Spleen (tissue), 7 donors: Measurements from ENCODE around the gene RAB15.

Experiments used
- CTCF ChIP-seq, 11 experiments: fragments of 200-600 bp in 7 of 11; fragments of 450-650 bp in 4 of 11; sonication (generic) in 4 of 11; IDR thresholded peaks in 8 of 11; conservative IDR thresholded peaks in 3 of 11; 1 replicate in 7 of 11; 2 replicates in 4 of 11; pipeline versions ENCODE4 v1.4.0 to v1.8.0; 2016 to 2021; ENCODE audit warnings: antibody characterized with exemption in 11 of 11, inconsistent platforms in 4 of 11, mild to moderate bottlenecking in 1 of 11
- POLR2A ChIP-seq, 3 donors: fragments of 450-650 bp; IDR thresholded peaks; one replicate each; pipeline ENCODE4 v1.5.1; 2017; ENCODE audit warnings: antibody characterized with exemption in 3 of 3, mild to moderate bottlenecking in 1 of 3
- POLR2AphosphoS5 ChIP-seq, 3 donors: sonication (generic); formaldehyde crosslinking; IDR thresholded peaks; one replicate each; pipeline ENCODE4 v1.5.1; 2017; ENCODE audit warnings: antibody characterized with exemption in 3 of 3
- donor health status: DM: no; HTN: no; CAD: no; lungs with moderate emphysema.
- donor health status: DM: no; HTN: no; CAD: no.
- donor health status: DM: no; HTN: no; CAD: no.

- TF ChIP-seq POLR2AphosphoS5 (IDR thresholded peaks at IDR 0.05) (no peak), POLR2A (IDR thresholded peaks at IDR 0.05) (no peak), CTCF (IDR thresholded peaks at IDR 0.05 in 8 of 11, conservative IDR thresholded peaks at IDR 0.05 in 3 of 11) (no peak)
Observed at GRCh38 chr14:64958201-64958600, 13.9 kb downstream of the RAB15 start.
